ENCODE data around the gene CRTC1.

- TF ChIP-seq EZH2 (optimal IDR thresholded peaks at IDR 0.05; ENCODE audit: low read depth, low read length), result no peak
- TF ChIP-seq, protein P1, sequence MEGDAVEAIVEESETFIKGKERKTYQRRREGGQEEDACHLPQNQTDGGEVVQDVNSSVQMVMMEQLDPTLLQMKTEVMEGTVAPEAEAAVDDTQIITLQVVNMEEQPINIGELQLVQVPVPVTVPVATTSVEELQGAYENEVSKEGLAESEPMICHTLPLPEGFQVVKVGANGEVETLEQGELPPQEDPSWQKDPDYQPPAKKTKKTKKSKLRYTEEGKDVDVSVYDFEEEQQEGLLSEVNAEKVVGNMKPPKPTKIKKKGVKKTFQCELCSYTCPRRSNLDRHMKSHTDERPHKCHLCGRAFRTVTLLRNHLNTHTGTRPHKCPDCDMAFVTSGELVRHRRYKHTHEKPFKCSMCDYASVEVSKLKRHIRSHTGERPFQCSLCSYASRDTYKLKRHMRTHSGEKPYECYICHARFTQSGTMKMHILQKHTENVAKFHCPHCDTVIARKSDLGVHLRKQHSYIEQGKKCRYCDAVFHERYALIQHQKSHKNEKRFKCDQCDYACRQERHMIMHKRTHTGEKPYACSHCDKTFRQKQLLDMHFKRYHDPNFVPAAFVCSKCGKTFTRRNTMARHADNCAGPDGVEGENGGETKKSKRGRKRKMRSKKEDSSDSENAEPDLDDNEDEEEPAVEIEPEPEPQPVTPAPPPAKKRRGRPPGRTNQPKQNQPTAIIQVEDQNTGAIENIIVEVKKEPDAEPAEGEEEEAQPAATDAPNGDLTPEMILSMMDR (IDR thresholded peaks at IDR 0.05; ENCODE audit: low read length), result no peak
Observed at GRCh38 chr19:18784786-18785120, 101.3 kb downstream of the CRTC1 start.

Data from MM.1S (cell line).